Measurements from ENCODE around the gene RPAIN.
A peak's percentile ranks its signal among the peaks of the same experiment; 100 is the strongest.
"Not testable (repeated sequence)": the region's sequence is repeated elsewhere in the genome, so short reads cannot be mapped to it uniquely, and the experiment has no call there.

Gene RPAIN

GRCh38 chr17:5424909-5425308, 4.9 kb downstream of the RPAIN start:
- TF ChIP-seq CTCF (conservative IDR thresholded peaks at IDR 0.05; ENCODE audit: control insufficient read depth, insufficient read depth, low read depth, low read length) = no peak
- no peak overlapping the region for H3K4me3 ChIP-seq (ENCODE audit: control insufficient read depth, low read depth, low read length)
- DNase-seq (ENCODE audit: low read depth) = no peak

- no peak overlapping the region for H3K4me3 ChIP-seq (ENCODE audit: control insufficient read depth, low read depth, low read length)
- TF ChIP-seq CTCF (conservative IDR thresholded peaks at IDR 0.05; ENCODE audit: control insufficient read depth, insufficient read depth, low read depth, low read length) = no peak
- DNase-seq (ENCODE audit: low read depth) = no peak
Observed at GRCh38 chr17:5425826-5426225, 5.8 kb downstream of the RPAIN start.

GRCh38 chr17:5429191-5429887, 9.4 kb downstream of the RPAIN start:
- H3K4me3 ChIP-seq (ENCODE audit: control insufficient read depth, low read depth, low read length) = no peak overlapping the region
- no peak for TF ChIP-seq CTCF (conservative IDR thresholded peaks at IDR 0.05; ENCODE audit: control insufficient read depth, insufficient read depth, low read depth, low read length)
- peak; percentile 6 for DNase-seq (ENCODE audit: low read depth)

GRCh38 chr17:5430413-5430999, 10.5 kb downstream of the RPAIN start:
- DNase-seq (ENCODE audit: low read depth) = no peak
- no peak overlapping the region for H3K4me3 ChIP-seq (ENCODE audit: control insufficient read depth, low read depth, low read length)
- no peak for TF ChIP-seq CTCF (conservative IDR thresholded peaks at IDR 0.05; ENCODE audit: control insufficient read depth, insufficient read depth, low read depth, low read length)

GRCh38 chr17:5431234-5431633, 11.3 kb downstream of the RPAIN start:
- DNase-seq (ENCODE audit: low read depth); H3K4me3 ChIP-seq (ENCODE audit: control insufficient read depth, low read depth, low read length): not testable (repeated sequence)

GRCh38 chr17:5431949-5432556, 12.1 kb downstream of the RPAIN start:
- TF ChIP-seq CTCF (conservative IDR thresholded peaks at IDR 0.05; ENCODE audit: control insufficient read depth, insufficient read depth, low read depth, low read length) = no peak
- no peak for DNase-seq (ENCODE audit: low read depth)
- H3K4me3 ChIP-seq (ENCODE audit: control insufficient read depth, low read depth, low read length) = no peak overlapping the region

GRCh38 chr17:5434984-5435383, 15.0 kb downstream of the RPAIN start:
- no peak for TF ChIP-seq CTCF (conservative IDR thresholded peaks at IDR 0.05; ENCODE audit: control insufficient read depth, insufficient read depth, low read depth, low read length)
- no peak overlapping the region for H3K4me3 ChIP-seq (ENCODE audit: control insufficient read depth, low read depth, low read length)

GRCh38 chr17:5435781-5436315, 15.9 kb downstream of the RPAIN start:
- not testable (repeated sequence) for H3K4me3 ChIP-seq (ENCODE audit: control insufficient read depth, low read depth, low read length)
- peak; percentile 46 for DNase-seq (ENCODE audit: low read depth)

More at GRCh38 chr17:5434984-5435383, 15.0 kb downstream of the RPAIN start:
- no peak for DNase-seq (ENCODE audit: low read depth)

Data from fibroblast of mammary gland (primary cell).